Activated CD8-positive, alpha-beta memory T cell treated with anti-CD3 and anti-CD28 coated beads, Interleukin-2, amount 10 ng/mL, durations not matched to agents 7 days and 5 days (primary cell): ENCODE measurements around the gene FNIP1. TPM values are rescaled to one million over a fixed set of nuclear protein-coding genes. Genes with fewer than 3 reads are reported as not detected.
"Not testable (repeated sequence)": the region's sequence is repeated elsewhere in the genome, so short reads cannot be mapped to it uniquely, and the experiment has no call there.

Source experiments
- ATAC-seq: fragments of 150-1000 bp; cut with Tn5 transposase; one replicate; pipeline ENCODE4 v1.10.0; 2021; ENCODE audit warnings: moderate library complexity
- CTCF ChIA-PET: fragments of 350-600 bp; sonication (Branson Sonifier 250); formaldehyde crosslinking; loops from one replicate; lab custom pipeline; 2021; ENCODE audit warnings: antibody characterized with exemption; lab: Charles Lee
- DNase-seq: peaks from one replicate; pipeline ENCODE4 v3.0.0-alpha.2; 2020
- H3K27ac Mint-ChIP-seq: one replicate; pipeline ENCODE4 v1.8.0; 2021; ENCODE audit warnings: mild to moderate bottlenecking, mixed read lengths
- H3K27me3 Mint-ChIP-seq: one replicate; pipeline ENCODE4 v1.8.0; 2021; ENCODE audit warnings: mixed read lengths
- H3K36me3 Mint-ChIP-seq: one replicate; pipeline ENCODE4 v1.8.0; 2021; ENCODE audit warnings: mild to moderate bottlenecking, mixed read lengths
- H3K4me1 Mint-ChIP-seq: one replicate; pipeline ENCODE4 v1.8.0; 2021; ENCODE audit warnings: mixed read lengths
- H3K4me3 Mint-ChIP-seq: one replicate; pipeline ENCODE4 v1.8.0; 2021; ENCODE audit warnings: mild to moderate bottlenecking, moderate library complexity, mixed read lengths
- H3K9me3 Mint-ChIP-seq: one replicate; pipeline ENCODE4 v1.8.0; 2022; ENCODE audit warnings: low read depth, mixed read lengths
- total RNA-seq, 2 experiments: library from RNA; stranded (reverse); gene quantifications; one replicate each; pipeline ENCODE4 v1.2.3, GENCODE V29; 2021

The FNIP1 gene
- total RNA-seq, 2 experiments from 2014 or later: 25.5 to 30.3 TPM

- H3K36me3 Mint-ChIP-seq: peaks cover 2% of the 10 kb centered on the region
- H3K4me3 Mint-ChIP-seq: peak overlapping the region; percentile 95
- peaks cover 18% of the 10 kb centered on the region for H3K4me1 Mint-ChIP-seq
- DNase-seq: no peak
- H3K9me3 Mint-ChIP-seq: no peaks in the 10 kb centered on the region
- CTCF ChIA-PET: interaction anchor here (2.5 to 4.9 kb wide), 2 partner anchors 45 to 374 kb away, joined by 8 to 22 read pairs; no protein-coding TSS in a partner anchor
- peaks cover 2% of the 10 kb centered on the region for H3K27me3 Mint-ChIP-seq
- H3K27ac Mint-ChIP-seq: peak overlapping the region; percentile 98
- ATAC-seq: no peak
These were observed 162.6 kb downstream of the FNIP1 start for GRCh38 chr5:131634238-131634637.

- Mint-ChIP-seq H3K27ac (peak overlapping the region; percentile 98), H3K36me3 (peaks cover 5% of the 10 kb centered on the region), H3K9me3 (no peaks in the 10 kb centered on the region), H3K27me3 (peaks cover 2% of the 10 kb centered on the region), H3K4me1 (peaks cover 21% of the 10 kb centered on the region), H3K4me3 (peak overlapping the region; percentile 95)
- CTCF ChIA-PET: interaction anchor here (2.5 to 4.9 kb wide), 2 partner anchors 44 to 374 kb away, joined by 8 to 22 read pairs; no protein-coding TSS in a partner anchor
- no peak for ATAC-seq
- DNase-seq: no peak
These were observed 163.0 kb downstream of the FNIP1 start for GRCh38 chr5:131633830-131634229.

GRCh38 chr5:131630963-131631350, 165.9 kb downstream of the FNIP1 start:
- DNase-seq: no peak
- peaks cover 24% of the 10 kb centered on the region for H3K4me1 Mint-ChIP-seq

GRCh38 chr5:131630208-131630962, 166.4 kb downstream of the FNIP1 start:
- DNase-seq (no peak), ATAC-seq (no peak)
- no peak overlapping the region for H3K4me3 Mint-ChIP-seq
- no peak overlapping the region for H3K27ac Mint-ChIP-seq
- CTCF ChIA-PET: interaction anchor here (1.0 to 4.9 kb wide), 7 partner anchors 10 to 550 kb away, joined by 3 to 22 read pairs (median 3); no protein-coding TSS in a partner anchor
- H3K9me3 Mint-ChIP-seq: no peaks in the 10 kb centered on the region
- H3K27me3 Mint-ChIP-seq: peaks cover 2% of the 10 kb centered on the region
- H3K36me3 Mint-ChIP-seq: peaks cover 16% of the 10 kb centered on the region
- H3K4me1 Mint-ChIP-seq: peaks cover 25% of the 10 kb centered on the region

More at GRCh38 chr5:131630963-131631350, 165.9 kb downstream of the FNIP1 start:
- Mint-ChIP-seq H3K9me3 (no peaks in the 10 kb centered on the region), H3K36me3 (peaks cover 13% of the 10 kb centered on the region), H3K4me3 (no peak overlapping the region), H3K27ac (no peak overlapping the region), H3K27me3 (peaks cover 2% of the 10 kb centered on the region)
- ATAC-seq: no peak
- CTCF ChIA-PET: interaction anchor here (1.0 to 4.9 kb wide), 7 partner anchors 10 to 549 kb away, joined by 3 to 22 read pairs (median 3); no protein-coding TSS in a partner anchor

GRCh38 chr5:131628990-131629389, 167.8 kb downstream of the FNIP1 start:
- ATAC-seq: no peak
- DNase-seq: no peak
- CTCF ChIA-PET: interaction anchor here (1.0 kb wide), 1 partner anchor 379 kb away, joined by 4 read pairs; no protein-coding TSS in a partner anchor

GRCh38 chr5:131627207-131627865, 169.5 kb downstream of the FNIP1 start:
- Mint-ChIP-seq H3K4me1 (peaks cover 29% of the 10 kb centered on the region), H3K27ac (no peak overlapping the region), H3K9me3 (no peaks in the 10 kb centered on the region), H3K27me3 (no peaks in the 10 kb centered on the region), H3K36me3 (peaks cover 33% of the 10 kb centered on the region), H3K4me3 (no peak overlapping the region)
- DNase-seq (no peak), ATAC-seq (no peak)
- CTCF ChIA-PET: interaction anchor here (0.9 kb wide), 1 partner anchor 563 kb away, joined by 3 read pairs; no protein-coding TSS in a partner anchor

More at GRCh38 chr5:131628990-131629389, 167.8 kb downstream of the FNIP1 start:
- H3K4me3 Mint-ChIP-seq: no peak overlapping the region
- H3K36me3 Mint-ChIP-seq: peaks cover 23% of the 10 kb centered on the region
- H3K4me1 Mint-ChIP-seq: peaks cover 26% of the 10 kb centered on the region
- H3K27me3 Mint-ChIP-seq: no peaks in the 10 kb centered on the region
- no peaks in the 10 kb centered on the region for H3K9me3 Mint-ChIP-seq
- H3K27ac Mint-ChIP-seq: no peak overlapping the region

GRCh38 chr5:131622633-131623032, 174.2 kb downstream of the FNIP1 start:
- no peak overlapping the region for H3K4me3 Mint-ChIP-seq
- no peak for DNase-seq
- H3K4me1 Mint-ChIP-seq: peaks cover 16% of the 10 kb centered on the region
- no peak overlapping the region for H3K27ac Mint-ChIP-seq
- H3K36me3 Mint-ChIP-seq: peaks cover 30% of the 10 kb centered on the region
- H3K27me3 Mint-ChIP-seq: no peaks in the 10 kb centered on the region
- H3K9me3 Mint-ChIP-seq: no peaks in the 10 kb centered on the region
- no peak for ATAC-seq
- CTCF ChIA-PET: no interaction called here

GRCh38 chr5:131621164-131621563, 175.7 kb downstream of the FNIP1 start:
- Mint-ChIP-seq H3K4me1 (peaks cover 15% of the 10 kb centered on the region), H3K36me3 (peaks cover 37% of the 10 kb centered on the region)
- H3K9me3 Mint-ChIP-seq, ATAC-seq, H3K27me3 Mint-ChIP-seq, H3K4me3 Mint-ChIP-seq, DNase-seq, H3K27ac Mint-ChIP-seq: not testable (repeated sequence)
- CTCF ChIA-PET: interaction anchor here (1.0 kb wide), 1 partner anchor 10 kb away, joined by 3 read pairs; no protein-coding TSS in a partner anchor

- Mint-ChIP-seq H3K36me3 (peaks cover 40% of the 10 kb centered on the region), H3K27me3 (no peaks in the 10 kb centered on the region), H3K4me3 (no peak overlapping the region), H3K4me1 (peaks cover 14% of the 10 kb centered on the region), H3K27ac (no peak overlapping the region), H3K9me3 (peaks cover 2% of the 10 kb centered on the region)
- CTCF ChIA-PET: no interaction called here
- DNase-seq (no peak), ATAC-seq (no peak)
These were observed 177.7 kb downstream of the FNIP1 start for GRCh38 chr5:131619102-131619501.

GRCh38 chr5:131617140-131617822, 179.5 kb downstream of the FNIP1 start:
- peaks cover 2% of the 10 kb centered on the region for H3K9me3 Mint-ChIP-seq
- DNase-seq: no peak
- H3K27ac Mint-ChIP-seq: no peak overlapping the region
- peaks cover 11% of the 10 kb centered on the region for H3K4me1 Mint-ChIP-seq
- H3K4me3 Mint-ChIP-seq: no peak overlapping the region
- H3K36me3 Mint-ChIP-seq: peaks cover 34% of the 10 kb centered on the region
- ATAC-seq: no peak
- no peaks in the 10 kb centered on the region for H3K27me3 Mint-ChIP-seq
- CTCF ChIA-PET: no interaction called here

- DNase-seq (no peak), ATAC-seq (no peak)
- H3K27ac Mint-ChIP-seq: no peak overlapping the region
- H3K36me3 Mint-ChIP-seq: peaks cover 35% of the 10 kb centered on the region
- H3K4me1 Mint-ChIP-seq: peaks cover 11% of the 10 kb centered on the region
- no peaks in the 10 kb centered on the region for H3K27me3 Mint-ChIP-seq
- CTCF ChIA-PET: no interaction called here
- no peak overlapping the region for H3K4me3 Mint-ChIP-seq
- H3K9me3 Mint-ChIP-seq: peaks cover 2% of the 10 kb centered on the region
These were observed 180.9 kb downstream of the FNIP1 start for GRCh38 chr5:131615957-131616356.

- H3K36me3 Mint-ChIP-seq: peaks cover 41% of the 10 kb centered on the region
- ATAC-seq (no peak), DNase-seq (no peak)
- peaks cover 2% of the 10 kb centered on the region for H3K9me3 Mint-ChIP-seq
- H3K27ac Mint-ChIP-seq: no peak overlapping the region
- H3K4me3 Mint-ChIP-seq: no peak overlapping the region
- CTCF ChIA-PET: interaction anchor here (1.0 to 1.1 kb wide), 2 partner anchors 10 to 24 kb away, joined by 3 to 4 read pairs; no protein-coding TSS in a partner anchor
- H3K4me1 Mint-ChIP-seq: peaks cover 15% of the 10 kb centered on the region
- H3K27me3 Mint-ChIP-seq: no peaks in the 10 kb centered on the region
These were observed 183.4 kb downstream of the FNIP1 start for GRCh38 chr5:131613423-131613822.

- DNase-seq (no peak), ATAC-seq (no peak)
- Mint-ChIP-seq H3K27ac (no peak overlapping the region), H3K4me1 (peaks cover 19% of the 10 kb centered on the region), H3K9me3 (peaks cover 2% of the 10 kb centered on the region), H3K27me3 (no peaks in the 10 kb centered on the region), H3K36me3 (peaks cover 32% of the 10 kb centered on the region), H3K4me3 (no peak overlapping the region)
- CTCF ChIA-PET: interaction anchor here (1.0 kb wide), 1 partner anchor 46 kb away, joined by 3 read pairs; no protein-coding TSS in a partner anchor
These were observed 185.8 kb downstream of the FNIP1 start for GRCh38 chr5:131611064-131611381.
